ENCODE data around the gene RHO. TPM values are rescaled to one million over a fixed set of nuclear protein-coding genes. Genes with fewer than 3 reads are reported as not detected.
A peak's percentile ranks its signal among the peaks of the same experiment; 100 is the strongest.

Gene RHO
- total RNA-seq, 1 experiment from 2014 or later: not detected

DNA sequence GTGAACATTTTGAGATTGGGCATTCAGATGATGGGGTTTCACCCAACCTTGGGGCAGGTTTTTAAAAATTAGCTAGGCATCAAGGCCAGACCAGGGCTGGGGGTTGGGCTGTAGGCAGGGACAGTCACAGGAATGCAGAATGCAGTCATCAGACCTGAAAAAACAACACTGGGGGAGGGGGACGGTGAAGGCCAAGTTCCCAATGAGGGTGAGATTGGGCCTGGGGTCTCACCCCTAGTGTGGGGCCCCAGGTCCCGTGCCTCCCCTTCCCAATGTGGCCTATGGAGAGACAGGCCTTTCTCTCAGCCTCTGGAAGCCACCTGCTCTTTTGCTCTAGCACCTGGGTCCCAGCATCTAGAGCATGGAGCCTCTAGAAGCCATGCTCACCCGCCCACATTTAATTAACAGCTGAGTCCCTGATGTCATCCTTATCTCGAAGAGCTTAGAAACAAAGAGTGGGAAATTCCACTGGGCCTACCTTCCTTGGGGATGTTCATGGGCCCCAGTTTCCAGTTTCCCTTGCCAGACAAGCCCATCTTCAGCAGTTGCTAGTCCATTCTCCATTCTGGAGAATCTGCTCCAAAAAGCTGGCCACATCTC is 6.1 kb downstream of the RHO start:
- H3K4me1 ChIP-seq: peaks cover 24% of the 10 kb centered on the region
- Mint-ChIP-seq H3K36me3 (ENCODE audit: insufficient read depth, unreplicated experiment) (no peaks in the 10 kb centered on the region), H3K4me3 (ENCODE audit: unreplicated experiment) (no peak overlapping the region), H3K9me3 (ENCODE audit: unreplicated experiment) (no peaks in the 10 kb centered on the region), H3K4me1 (ENCODE audit: low read depth, unreplicated experiment) (peaks cover 11% of the 10 kb centered on the region), H3K27me3 (ENCODE audit: insufficient read depth, unreplicated experiment) (no peaks in the 10 kb centered on the region), H3K27ac (ENCODE audit: unreplicated experiment) (peak overlapping the region; percentile 53)
- POLR2A ChIA-PET: no interaction called here
- no peak overlapping the region for H3K4me3 ChIP-seq (ENCODE audit: low read depth, low read length)
- intact Hi-C loops (cut with micrococcal nuclease; ENCODE audit: unreplicated experiment): no loop called here
- H3K27me3 ChIP-seq (replicated peaks; ENCODE audit: control insufficient read depth, insufficient read depth, low read length): no peaks in the 10 kb centered on the region
- TF ChIP-seq, protein P1, sequence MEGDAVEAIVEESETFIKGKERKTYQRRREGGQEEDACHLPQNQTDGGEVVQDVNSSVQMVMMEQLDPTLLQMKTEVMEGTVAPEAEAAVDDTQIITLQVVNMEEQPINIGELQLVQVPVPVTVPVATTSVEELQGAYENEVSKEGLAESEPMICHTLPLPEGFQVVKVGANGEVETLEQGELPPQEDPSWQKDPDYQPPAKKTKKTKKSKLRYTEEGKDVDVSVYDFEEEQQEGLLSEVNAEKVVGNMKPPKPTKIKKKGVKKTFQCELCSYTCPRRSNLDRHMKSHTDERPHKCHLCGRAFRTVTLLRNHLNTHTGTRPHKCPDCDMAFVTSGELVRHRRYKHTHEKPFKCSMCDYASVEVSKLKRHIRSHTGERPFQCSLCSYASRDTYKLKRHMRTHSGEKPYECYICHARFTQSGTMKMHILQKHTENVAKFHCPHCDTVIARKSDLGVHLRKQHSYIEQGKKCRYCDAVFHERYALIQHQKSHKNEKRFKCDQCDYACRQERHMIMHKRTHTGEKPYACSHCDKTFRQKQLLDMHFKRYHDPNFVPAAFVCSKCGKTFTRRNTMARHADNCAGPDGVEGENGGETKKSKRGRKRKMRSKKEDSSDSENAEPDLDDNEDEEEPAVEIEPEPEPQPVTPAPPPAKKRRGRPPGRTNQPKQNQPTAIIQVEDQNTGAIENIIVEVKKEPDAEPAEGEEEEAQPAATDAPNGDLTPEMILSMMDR (IDR thresholded peaks at IDR 0.05; ENCODE audit: insufficient read depth in 1 of 2, low read depth in 1 of 2, low read length in 1 of 2, severe bottlenecking in 1 of 2, unreplicated experiment in 1 of 2): no peak
- CTCF ChIA-PET: interaction anchor here (1.5 kb wide), 1 partner anchor 44 kb away, joined by 3 read pairs; no protein-coding TSS in a partner anchor
- H3K36me3 ChIP-seq (ENCODE audit: control insufficient read depth, insufficient read depth, low read length): no peaks in the 10 kb centered on the region
- H3K9me3 ChIP-seq: no peaks in the 10 kb centered on the region
- no TSS peak for BruUV-seq (replicated peaks)
- DNase-seq: peak in 1 of 2 experiments; percentile 19

DNA sequence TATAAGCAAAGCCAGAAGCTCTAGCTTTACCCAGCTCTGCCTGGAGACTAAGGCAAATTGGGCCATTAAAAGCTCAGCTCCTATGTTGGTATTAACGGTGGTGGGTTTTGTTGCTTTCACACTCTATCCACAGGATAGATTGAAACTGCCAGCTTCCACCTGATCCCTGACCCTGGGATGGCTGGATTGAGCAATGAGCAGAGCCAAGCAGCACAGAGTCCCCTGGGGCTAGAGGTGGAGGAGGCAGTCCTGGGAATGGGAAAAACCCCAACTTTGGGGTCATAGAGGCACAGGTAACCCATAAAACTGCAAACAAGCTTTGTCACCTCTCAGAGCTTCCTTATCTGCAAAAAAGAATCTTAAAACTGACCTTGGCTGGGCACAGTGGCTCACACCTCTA is 6.6 kb downstream of the RHO start:
- no peak overlapping the region for H3K4me3 Mint-ChIP-seq (ENCODE audit: unreplicated experiment)
- H3K4me1 Mint-ChIP-seq (ENCODE audit: low read depth, unreplicated experiment): peaks cover 11% of the 10 kb centered on the region
- no peaks in the 10 kb centered on the region for H3K36me3 Mint-ChIP-seq (ENCODE audit: insufficient read depth, unreplicated experiment)
- POLR2A ChIA-PET: no interaction called here
- CTCF ChIA-PET: interaction anchor here (0.7 to 1.5 kb wide), 2 partner anchors 45 to 54 kb away, joined by 3 to 4 read pairs; no protein-coding TSS in a partner anchor
- no peaks in the 10 kb centered on the region for H3K9me3 ChIP-seq
- H3K9me3 Mint-ChIP-seq (ENCODE audit: unreplicated experiment): no peaks in the 10 kb centered on the region
- peak in 1 of 2 experiments; percentile 29 for DNase-seq
- no peak overlapping the region for H3K4me3 ChIP-seq (ENCODE audit: low read depth, low read length)
- H3K27me3 Mint-ChIP-seq (ENCODE audit: insufficient read depth, unreplicated experiment): no peaks in the 10 kb centered on the region
- TF ChIP-seq, protein P1 (IDR thresholded peaks at IDR 0.05; ENCODE audit: insufficient read depth in 1 of 2, low read depth in 1 of 2, low read length in 1 of 2, severe bottlenecking in 1 of 2, unreplicated experiment in 1 of 2): no peak
- peaks cover 22% of the 10 kb centered on the region for H3K4me1 ChIP-seq
- no peaks in the 10 kb centered on the region for H3K27me3 ChIP-seq (replicated peaks; ENCODE audit: control insufficient read depth, insufficient read depth, low read length)
- intact Hi-C loops (cut with micrococcal nuclease; ENCODE audit: unreplicated experiment): no loop called here
- no peak overlapping the region for H3K27ac Mint-ChIP-seq (ENCODE audit: unreplicated experiment)
- no peaks in the 10 kb centered on the region for H3K36me3 ChIP-seq (ENCODE audit: control insufficient read depth, insufficient read depth, low read length)
- no TSS peak for BruUV-seq (replicated peaks)

DNA sequence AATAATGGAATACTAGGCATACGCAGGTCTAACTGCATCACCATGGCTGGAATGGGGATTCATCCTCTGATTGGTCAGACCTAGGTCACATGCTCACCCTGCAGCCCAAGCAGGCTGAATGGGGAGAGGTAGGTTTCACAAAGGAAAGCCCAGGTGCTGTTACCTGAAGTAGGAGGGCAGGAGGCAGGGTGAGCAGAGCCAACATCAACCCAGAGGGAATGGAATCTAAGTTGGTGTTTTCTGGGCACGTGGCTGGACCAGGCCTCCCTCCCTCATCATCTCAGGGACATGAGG is 7.9 kb downstream of the RHO start:
- POLR2A ChIA-PET: no interaction called here
- Mint-ChIP-seq H3K9me3 (ENCODE audit: unreplicated experiment) (no peaks in the 10 kb centered on the region), H3K4me1 (ENCODE audit: low read depth, unreplicated experiment) (peaks cover 11% of the 10 kb centered on the region), H3K27ac (ENCODE audit: unreplicated experiment) (no peak overlapping the region), H3K36me3 (ENCODE audit: insufficient read depth, unreplicated experiment) (no peaks in the 10 kb centered on the region), H3K27me3 (ENCODE audit: insufficient read depth, unreplicated experiment) (no peaks in the 10 kb centered on the region), H3K4me3 (ENCODE audit: unreplicated experiment) (no peak overlapping the region)
- H3K36me3 ChIP-seq (ENCODE audit: control insufficient read depth, insufficient read depth, low read length): no peaks in the 10 kb centered on the region
- intact Hi-C loops (cut with micrococcal nuclease; ENCODE audit: unreplicated experiment): no loop called here
- H3K4me3 ChIP-seq (ENCODE audit: low read depth, low read length): no peak overlapping the region
- CTCF ChIA-PET: no interaction called here
- no peak for DNase-seq
- TF ChIP-seq, protein P1 (IDR thresholded peaks at IDR 0.05; ENCODE audit: insufficient read depth in 1 of 2, low read depth in 1 of 2, low read length in 1 of 2, severe bottlenecking in 1 of 2, unreplicated experiment in 1 of 2): no peak
- H3K9me3 ChIP-seq: no peaks in the 10 kb centered on the region
- BruUV-seq (replicated peaks): no TSS peak
- no peaks in the 10 kb centered on the region for H3K27me3 ChIP-seq (replicated peaks; ENCODE audit: control insufficient read depth, insufficient read depth, low read length)
- H3K4me1 ChIP-seq: peaks cover 17% of the 10 kb centered on the region

All from Caco-2 (cell line).